Psoas muscle (tissue), 8 donors: Measurements from ENCODE around the gene BIVM. TPM values are rescaled to one million over a fixed set of nuclear protein-coding genes. Genes with fewer than 3 reads are reported as not detected.

ENCODE experiments used
- ATAC-seq, 4 donors: fragments of 200-7000 bp; cut with Tn5 transposase; one replicate each; pipeline ENCODE4 v1.9.1; 2020; ENCODE audit warnings: moderate library complexity in 3 of 4, mild to moderate bottlenecking in 2 of 4
- DNase-seq, 2 donors: peaks; one replicate each; pipeline ENCODE4 v3.0.0-alpha.2; 2020
- H3K27ac ChIP-seq: fragments of 200-600 bp; one replicate; pipeline ENCODE4 v1.8.0; 2022
- H3K27me3 ChIP-seq, 3 donors: fragments of 200-600 bp in 1 of 3; one replicate each; pipeline versions ENCODE4 v1.6.1 to v1.8.0; 2013 to 2022; ENCODE audit warnings: low read length in 2 of 3, mild to moderate bottlenecking in 2 of 3, moderate library complexity in 1 of 3; ENCODE audit not compliant: insufficient read depth in 3 of 3
- H3K36me3 ChIP-seq, 2 donors: fragments of 200-600 bp in 1 of 2; one replicate each; pipeline versions ENCODE4 v1.6.1 to v1.8.0; 2013 to 2022; ENCODE audit warnings: low read depth in 1 of 2, mild to moderate bottlenecking in 1 of 2, moderate library complexity in 1 of 2; ENCODE audit not compliant: insufficient read depth in 1 of 2
- H3K4me1 ChIP-seq: fragments of 200-600 bp; one replicate; pipeline ENCODE4 v1.8.0; 2022
- H3K4me3 ChIP-seq: fragments of 200-600 bp; one replicate; pipeline ENCODE4 v1.8.0; 2022; ENCODE audit warnings: mild to moderate bottlenecking
- H3K9me3 ChIP-seq: fragments of 200-600 bp; one replicate; pipeline ENCODE4 v1.8.0; 2022
- CTCF ChIP-seq: fragments of 200-600 bp; IDR thresholded peaks from one replicate; pipeline ENCODE4 v1.8.0; 2022; ENCODE audit warnings: antibody characterized with exemption
- WGBS, 3 donors: extraction: QIAGEN DNeasy Blood & Tissue Kit; methylation state at CpG; one replicate each; pipeline versions ENCODE4 v1.1.6 to v1.1.7; 2013; 5-methylcytosine and 5-hydroxymethylcytosine counted together
- intact Hi-C, 2 donors: fragments of 100-400 bp; cut with DNase I; formaldehyde crosslinking; loops; one replicate each; pipeline versions ENCODE4 v1.11.0 to v1.14.2; 2022
- polyA plus RNA-seq, 3 donors: library from polyadenylated mRNA; stranded (reverse); fragments of 200-250 nt; gene quantifications; one replicate each; pipeline ENCODE4 v1.2.3, GENCODE V29; 2013
- total RNA-seq, 4 donors: library from RNA; stranded (reverse); fragmentation: NEBNext Ultra II Directional in 2 of 4; extraction: Animal tissue kit (Norgen Biotek cat#: 25700) in 2 of 4; gene quantifications; one replicate each; pipeline versions ENCODE4 v1.2.1 to v1.2.4, GENCODE V29; 2021 to 2023
- donor health status: healthy with polysubstance abuse.
- donor health status: DM: no; HTN: no; CAD: no; lungs with moderate emphysema.
- donor health status: Bipolar disorder and iron deficiency.
- donor health status: healthy.
- donor health status: DM: yes; HTN: yes; CAD: no.
- donor health status: DM: no; HTN: no; CAD: no.
- donor health status: DM: no; HTN: no; CAD: no.
- donor health status: DM: yes; HTN: yes; CAD: no.

BIVM gene
- total and polyA plus RNA-seq, 7 donors: 7.9 to 24.6 (median 17.2) TPM

DNA sequence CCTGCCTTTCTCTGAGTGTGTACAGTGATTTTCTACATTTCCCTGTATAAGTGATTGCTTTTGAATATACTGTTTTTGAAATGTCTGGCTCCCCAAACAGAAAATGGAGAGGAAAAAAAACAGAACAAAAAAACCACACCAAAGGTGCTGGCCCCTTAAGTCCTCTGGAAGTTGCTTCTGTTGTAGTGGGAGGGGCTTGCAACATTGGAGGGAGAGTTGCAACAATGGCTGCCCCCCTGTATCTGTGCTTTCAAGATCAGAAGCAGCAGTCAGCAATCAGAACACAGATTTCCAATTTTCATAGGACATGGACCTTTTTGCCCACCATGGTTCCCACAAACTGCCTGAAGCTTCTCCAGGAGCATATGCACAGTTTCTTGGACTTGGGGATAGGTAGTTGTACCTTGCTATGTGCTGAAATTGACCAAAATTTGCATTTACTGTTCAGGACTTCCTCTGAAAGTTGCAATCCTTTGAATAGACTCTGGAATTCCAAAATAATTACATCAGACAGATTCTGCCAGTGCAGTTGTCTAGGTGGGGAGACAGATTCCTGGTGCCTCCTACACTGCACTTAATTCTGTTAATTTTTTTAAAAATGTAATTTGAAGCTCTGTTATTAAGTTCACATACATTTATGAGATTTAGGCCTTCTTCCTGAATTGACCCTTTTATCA is 13.8 kb downstream of the BIVM start:
- no peak for DNase-seq
- Histone ChIP-seq H3K27me3 (no peaks in the 10 kb centered on the region), H3K4me3 (no peak overlapping the region), H3K9me3 (peaks cover 10% of the 10 kb centered on the region), H3K27ac (no peak overlapping the region), H3K36me3 (peaks cover 7 to 40% of the 10 kb centered on the region in 2 donors), H3K4me1 (peaks cover 28% of the 10 kb centered on the region)
- intact Hi-C loops: no loop called here
- ATAC-seq: no peak
- TF ChIP-seq CTCF: no peak

- no peaks in the 10 kb centered on the region for H3K27me3 ChIP-seq
- DNase-seq (no peak), ATAC-seq (no peak)
- H3K27ac ChIP-seq: no peak overlapping the region
- no peak for TF ChIP-seq CTCF
- peaks cover 15% of the 10 kb centered on the region for H3K4me1 ChIP-seq
- intact Hi-C loops: no loop called here
- H3K9me3 ChIP-seq: peaks cover 10% of the 10 kb centered on the region
- H3K36me3 ChIP-seq: peaks cover 4 to 52% of the 10 kb centered on the region in 2 donors
- H3K4me3 ChIP-seq: no peak overlapping the region
- WGBS, 3 donors: 78 to 84% (median 83%) methylated on average over 7 of the region's 7 CpGs
Measured at GRCh38 chr13:102814025-102814607, 15.2 kb downstream of the BIVM start.

GRCh38 chr13:102814793-102815192 is 15.9 kb downstream of the BIVM start:
- WGBS, 3 donors: 71 to 86% (median 81%) methylated on average over 6 of the region's 6 CpGs
- no peaks in the 10 kb centered on the region for H3K27me3 ChIP-seq
- peaks cover 10% of the 10 kb centered on the region for H3K9me3 ChIP-seq
- H3K27ac ChIP-seq: no peak overlapping the region
- H3K4me3 ChIP-seq: no peak overlapping the region
- ATAC-seq: no peak
- H3K4me1 ChIP-seq: peaks cover 15% of the 10 kb centered on the region
- no peak for TF ChIP-seq CTCF
- DNase-seq: no peak
- intact Hi-C loops: no loop called here
- peaks cover 4 to 56% of the 10 kb centered on the region in 2 donors for H3K36me3 ChIP-seq

GRCh38 chr13:102815788-102816187 is 16.9 kb downstream of the BIVM start:
- peaks cover 4 to 56% of the 10 kb centered on the region in 2 donors for H3K36me3 ChIP-seq

More at GRCh38 chr13:102815788-102816187, 16.9 kb downstream of the BIVM start:
- 59 to 76% (median 61%) methylated on average over 5 of the region's 5 CpGs for WGBS, 3 donors
- no peak overlapping the region for H3K4me3 ChIP-seq
- TF ChIP-seq CTCF: no peak
- intact Hi-C loops: no loop called here
- no peaks in the 10 kb centered on the region for H3K27me3 ChIP-seq
- H3K9me3 ChIP-seq: peaks cover 3% of the 10 kb centered on the region
- ATAC-seq (no peak), DNase-seq (no peak)
- peaks cover 15% of the 10 kb centered on the region for H3K4me1 ChIP-seq
- H3K27ac ChIP-seq: no peak overlapping the region
